Neural crest cell (in vitro differentiated cells): Measurements from ENCODE around the gene ABLIM2. TPM values are rescaled to one million over a fixed set of nuclear protein-coding genes. Genes with fewer than 3 reads are reported as not detected.

ENCODE experiments used
- DNase-seq: peaks from one replicate; pipeline ENCODE4 v3.0.0; 2021; ENCODE audit warnings: low read depth, mixed read lengths, low spot score
- H3K27ac Mint-ChIP-seq: one replicate; pipeline ENCODE4 v1.8.0; 2021; ENCODE audit warnings: mild to moderate bottlenecking, mixed read lengths; ENCODE audit not compliant: unreplicated experiment
- H3K27me3 Mint-ChIP-seq: 2 replicates; pipeline ENCODE4 v1.8.0; 2021; ENCODE audit warnings: low read depth, mild to moderate bottlenecking, mixed read lengths
- H3K36me3 Mint-ChIP-seq: 2 replicates; pipeline ENCODE4 v1.8.0; 2021; ENCODE audit warnings: low read depth, mild to moderate bottlenecking, mixed read lengths
- H3K4me1 Mint-ChIP-seq: 2 replicates; pipeline ENCODE4 v1.8.0; 2021; ENCODE audit warnings: mixed read lengths
- H3K4me3 Mint-ChIP-seq: one replicate; pipeline ENCODE4 v1.8.0; 2021; ENCODE audit warnings: mild to moderate bottlenecking, mixed read lengths
- H3K9me3 Mint-ChIP-seq: 2 replicates; pipeline ENCODE4 v1.8.0; 2021; ENCODE audit warnings: mixed read lengths
- total RNA-seq: library from RNA; stranded (reverse); gene quantifications from 2 replicates; pipeline ENCODE4 v1.2.1, GENCODE V29; 2021
- TF ChIP-seq, protein P1 (sequence below): fragments of 200-600 bp; sonication (generic); conservative IDR thresholded peaks from 2 replicates; pipeline ENCODE4 v1.5.0; 2021; ENCODE audit warnings: antibody characterized with exemption, mild to moderate bottlenecking

Gene ABLIM2
- total RNA-seq, 1 donor from 2014 or later = 3.8 TPM

DNA sequence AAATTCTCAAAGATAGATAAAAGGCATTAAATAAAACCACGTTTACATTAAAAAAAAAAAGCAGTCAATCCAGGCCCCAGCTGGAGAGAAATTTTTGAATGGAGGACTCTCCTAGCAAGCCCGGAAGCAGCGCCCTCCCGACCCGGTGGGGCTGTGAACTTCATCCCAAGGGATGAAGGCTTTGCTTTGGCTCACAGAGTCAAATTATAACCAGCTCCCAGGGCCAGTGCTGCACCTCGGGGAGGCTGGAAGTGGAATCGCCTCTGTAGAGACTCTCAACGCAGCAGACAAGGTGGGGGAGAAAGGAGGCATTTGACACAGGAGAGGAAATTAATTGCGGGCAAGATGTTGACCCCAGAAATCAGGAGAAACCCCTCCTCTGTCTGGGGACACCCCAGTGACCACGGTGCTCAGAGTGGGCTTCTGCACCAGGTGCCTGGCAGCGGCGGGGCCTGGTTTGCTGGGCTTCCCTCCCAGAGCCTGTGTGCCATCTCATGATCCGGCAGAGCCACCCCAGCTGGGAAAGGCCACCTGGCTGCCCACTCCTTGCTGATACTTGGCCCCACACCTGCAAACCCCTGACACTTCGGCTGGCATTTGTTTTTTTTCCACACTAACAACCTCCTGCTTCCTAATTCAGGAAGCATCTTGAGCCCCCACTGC lies 71.7 kb downstream of the ABLIM2 start:
- no peaks in the 10 kb centered on the region for H3K9me3 Mint-ChIP-seq
- peak overlapping the region; percentile 64 for H3K27ac Mint-ChIP-seq
- TF ChIP-seq, protein P1, sequence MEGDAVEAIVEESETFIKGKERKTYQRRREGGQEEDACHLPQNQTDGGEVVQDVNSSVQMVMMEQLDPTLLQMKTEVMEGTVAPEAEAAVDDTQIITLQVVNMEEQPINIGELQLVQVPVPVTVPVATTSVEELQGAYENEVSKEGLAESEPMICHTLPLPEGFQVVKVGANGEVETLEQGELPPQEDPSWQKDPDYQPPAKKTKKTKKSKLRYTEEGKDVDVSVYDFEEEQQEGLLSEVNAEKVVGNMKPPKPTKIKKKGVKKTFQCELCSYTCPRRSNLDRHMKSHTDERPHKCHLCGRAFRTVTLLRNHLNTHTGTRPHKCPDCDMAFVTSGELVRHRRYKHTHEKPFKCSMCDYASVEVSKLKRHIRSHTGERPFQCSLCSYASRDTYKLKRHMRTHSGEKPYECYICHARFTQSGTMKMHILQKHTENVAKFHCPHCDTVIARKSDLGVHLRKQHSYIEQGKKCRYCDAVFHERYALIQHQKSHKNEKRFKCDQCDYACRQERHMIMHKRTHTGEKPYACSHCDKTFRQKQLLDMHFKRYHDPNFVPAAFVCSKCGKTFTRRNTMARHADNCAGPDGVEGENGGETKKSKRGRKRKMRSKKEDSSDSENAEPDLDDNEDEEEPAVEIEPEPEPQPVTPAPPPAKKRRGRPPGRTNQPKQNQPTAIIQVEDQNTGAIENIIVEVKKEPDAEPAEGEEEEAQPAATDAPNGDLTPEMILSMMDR = no peak
- H3K4me1 Mint-ChIP-seq = peaks cover 17% of the 10 kb centered on the region
- DNase-seq = no peak
- H3K4me3 Mint-ChIP-seq = no peak overlapping the region
- no peaks in the 10 kb centered on the region for H3K36me3 Mint-ChIP-seq
- H3K27me3 Mint-ChIP-seq = no peaks in the 10 kb centered on the region

DNA sequence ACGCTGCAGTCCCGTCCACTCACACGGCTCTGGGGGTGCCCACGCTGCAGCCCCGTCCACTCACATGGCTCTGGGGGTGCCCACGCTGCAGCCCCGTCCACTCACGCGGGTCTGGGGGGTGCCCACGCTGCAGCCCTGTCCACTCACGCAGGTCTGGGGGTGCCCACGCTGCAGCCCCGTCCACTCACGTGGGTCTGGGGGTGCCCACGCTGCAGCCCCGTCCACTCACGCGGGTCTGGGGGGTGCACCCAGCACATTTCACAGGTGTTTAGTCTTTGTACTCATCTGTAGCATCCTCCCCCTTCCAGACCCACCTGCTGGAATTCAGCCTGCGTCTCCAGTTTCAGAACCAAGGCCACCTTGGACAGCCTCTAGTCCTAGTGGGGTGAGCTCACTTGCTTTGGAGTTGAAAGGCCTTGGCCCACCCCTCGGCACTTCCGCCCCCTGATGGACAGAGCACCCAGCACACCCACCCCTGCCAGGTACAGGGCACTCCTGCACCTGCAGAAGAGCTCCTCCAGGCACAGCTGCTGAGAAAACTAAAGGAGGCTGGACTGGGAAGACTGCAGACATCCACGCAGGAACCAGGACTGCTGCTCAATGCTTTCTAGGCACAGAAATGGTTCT lies 73.0 kb downstream of the ABLIM2 start:
- Mint-ChIP-seq H3K4me1 (peaks cover 20% of the 10 kb centered on the region), H3K4me3 (no peak overlapping the region), H3K27me3 (no peaks in the 10 kb centered on the region), H3K27ac (no peak overlapping the region), H3K36me3 (no peaks in the 10 kb centered on the region), H3K9me3 (no peaks in the 10 kb centered on the region)
- TF ChIP-seq, protein P1 = no peak
- no peak for DNase-seq

DNA sequence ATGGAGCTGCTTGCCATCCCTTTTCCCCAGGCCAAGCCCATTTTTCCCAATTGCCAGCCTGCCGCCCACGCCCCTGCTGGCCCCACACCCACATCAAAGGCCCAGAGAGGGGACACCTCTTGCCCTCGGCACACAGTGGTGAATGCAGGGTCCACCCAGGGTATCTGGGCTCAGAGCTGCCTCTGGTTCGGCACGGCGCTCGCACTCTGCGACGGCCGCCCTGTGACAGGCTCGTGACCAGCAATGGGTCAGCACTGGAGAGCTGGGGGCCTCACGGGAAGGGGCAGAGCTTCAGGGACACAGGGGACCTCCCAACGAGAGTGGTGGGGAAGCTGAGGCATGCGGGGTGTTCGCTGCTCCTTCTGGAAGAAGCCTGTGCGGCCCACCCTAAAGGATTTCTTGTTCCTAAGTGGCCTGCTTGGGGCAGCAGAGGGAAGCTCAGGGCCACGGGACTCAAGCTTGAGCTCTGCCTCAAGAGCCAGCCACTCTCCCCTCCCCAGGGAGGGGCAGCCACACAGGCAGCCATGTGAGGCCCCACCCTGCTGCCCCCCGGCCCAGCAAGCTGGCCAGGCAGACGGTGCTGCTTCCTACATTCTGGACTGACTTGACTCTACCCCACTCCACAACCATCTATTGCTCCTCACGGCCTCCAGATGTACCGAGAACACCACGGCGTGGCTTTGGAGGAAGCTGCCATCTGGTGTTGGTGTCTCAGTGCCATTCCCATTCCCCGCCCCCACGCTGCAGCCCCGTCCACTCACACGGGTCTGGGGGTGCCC lies 73.7 kb downstream of the ABLIM2 start:
- H3K9me3 Mint-ChIP-seq = no peaks in the 10 kb centered on the region
- H3K4me1 Mint-ChIP-seq = peaks cover 23% of the 10 kb centered on the region
- no peak for DNase-seq
- no peak overlapping the region for H3K27ac Mint-ChIP-seq
- no peaks in the 10 kb centered on the region for H3K36me3 Mint-ChIP-seq
- H3K27me3 Mint-ChIP-seq = no peaks in the 10 kb centered on the region
- no peak overlapping the region for H3K4me3 Mint-ChIP-seq
- TF ChIP-seq, protein P1 = no peak

DNA sequence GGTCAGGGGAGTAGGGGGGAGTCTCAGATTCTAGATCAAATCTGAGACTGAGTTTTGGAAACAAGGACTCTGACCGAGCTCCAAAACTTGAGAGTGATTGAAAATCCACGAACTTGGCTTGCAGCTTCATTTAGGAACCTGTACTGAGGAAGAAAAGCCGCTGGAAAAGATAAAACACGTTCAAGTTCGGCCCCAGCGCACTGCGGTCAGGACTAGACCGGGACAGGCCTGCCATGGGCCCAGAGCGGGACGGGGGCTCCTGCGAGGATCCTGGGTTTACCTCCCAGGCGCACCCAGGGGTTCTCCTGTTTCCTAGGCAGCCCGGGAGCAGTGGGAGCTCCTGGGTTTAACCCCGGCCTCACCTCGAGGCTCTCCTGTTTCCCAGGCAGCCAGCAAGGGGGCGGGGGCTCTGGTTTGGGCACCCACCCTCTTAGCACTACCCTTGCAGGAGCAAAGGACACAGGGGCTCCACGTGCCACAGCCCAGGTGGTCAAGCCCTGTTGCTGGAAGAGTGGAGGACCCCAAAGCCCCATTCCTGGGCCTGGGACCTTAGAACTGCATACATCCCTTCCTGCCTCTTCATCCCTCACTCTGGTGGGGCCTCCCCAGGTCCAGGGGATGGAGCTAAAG lies 74.5 kb downstream of the ABLIM2 start:
- Mint-ChIP-seq H3K36me3 (no peaks in the 10 kb centered on the region), H3K9me3 (no peaks in the 10 kb centered on the region), H3K4me1 (peaks cover 30% of the 10 kb centered on the region), H3K4me3 (no peak overlapping the region), H3K27ac (no peak overlapping the region), H3K27me3 (no peaks in the 10 kb centered on the region)
- TF ChIP-seq, protein P1 = no peak
- no peak for DNase-seq

DNA sequence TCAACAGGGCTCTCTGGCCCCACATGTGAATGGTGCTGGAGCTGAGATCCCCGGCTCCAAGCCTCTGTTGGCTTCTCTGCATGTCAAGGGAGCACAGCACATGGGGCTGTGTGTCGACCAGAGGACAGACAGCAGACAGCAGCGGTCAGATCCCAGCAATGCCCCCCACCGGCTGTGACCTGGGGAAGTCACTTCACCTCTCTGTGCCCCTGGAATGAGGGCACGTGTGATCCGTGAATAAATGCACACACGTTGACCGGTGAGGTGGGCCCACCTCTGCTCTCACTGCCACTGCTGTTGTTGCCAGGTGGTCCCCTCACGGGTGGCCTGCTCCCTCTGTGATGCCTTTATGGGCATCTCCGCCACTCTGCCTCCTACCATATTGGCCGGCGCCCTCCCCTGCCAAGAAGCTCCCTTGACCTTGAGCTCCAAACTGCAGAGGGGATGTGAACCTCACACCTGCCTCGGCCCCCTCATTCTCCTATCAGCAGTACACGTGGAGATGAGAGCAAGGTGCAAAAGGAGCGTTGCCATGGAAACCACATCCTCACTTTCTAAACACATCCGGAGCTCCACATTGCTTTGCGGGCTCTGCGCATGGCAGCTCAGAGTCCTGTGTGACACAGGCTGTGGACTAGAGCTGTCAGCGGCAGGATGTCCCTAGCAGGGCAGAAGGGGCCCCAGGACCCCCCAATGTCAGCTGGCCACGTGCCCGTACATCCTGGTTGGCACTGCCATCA lies 75.4 kb downstream of the ABLIM2 start:
- Mint-ChIP-seq H3K27ac (no peak overlapping the region), H3K27me3 (no peaks in the 10 kb centered on the region), H3K4me3 (no peak overlapping the region), H3K9me3 (no peaks in the 10 kb centered on the region), H3K4me1 (peaks cover 39% of the 10 kb centered on the region), H3K36me3 (no peaks in the 10 kb centered on the region)
- no peak for DNase-seq
- TF ChIP-seq, protein P1 = no peak
